Activated T-helper 9 cell treated with anti-CD3 and anti-CD28 coated beads, Interleukin-2, amount 50 U/mL, for 16 hours (primary cell): ENCODE measurements around the gene SNX27.
"Not testable (repeated sequence)": the region's sequence is repeated elsewhere in the genome, so short reads cannot be mapped to it uniquely, and the experiment has no call there.

ENCODE experiments used
- DNase-seq: peaks from one replicate; pipeline ENCODE4 v3.0.0-alpha.2; 2020; ENCODE audit warnings: low read depth

SNX27 gene

GRCh38 chr1:151611832-151612500 is at the start of gene SNX27:
TSS of gene SNX27 (plus strand) at chr1:151612050. CDS start at chr1:151612202, 152 bp downstream.
- peak; percentile 76 for DNase-seq

GRCh38 chr1:151562661-151563060 is 49.2 kb upstream of the SNX27 start:
- DNase-seq, result no peak

- DNase-seq, result no peak
Measured at GRCh38 chr1:151563376-151563775, 48.5 kb upstream of the SNX27 start.

- DNase-seq, result no peak
Measured at GRCh38 chr1:151565502-151566189, 46.2 kb upstream of the SNX27 start.

- DNase-seq, result no peak
Measured at GRCh38 chr1:151568626-151569088, 43.2 kb upstream of the SNX27 start.

- DNase-seq, result no peak
Measured at GRCh38 chr1:151570819-151571218, 41.0 kb upstream of the SNX27 start.

- no peak for DNase-seq
Measured at GRCh38 chr1:151574575-151575529, 37.0 kb upstream of the SNX27 start.

GRCh38 chr1:151577173-151577572 is 34.7 kb upstream of the SNX27 start:
- DNase-seq, result no peak

GRCh38 chr1:151578941-151579340 is 32.9 kb upstream of the SNX27 start:
- DNase-seq, result no peak

GRCh38 chr1:151579436-151580225 is 32.2 kb upstream of the SNX27 start:
- DNase-seq, result no peak

- no peak for DNase-seq
Measured at GRCh38 chr1:151581451-151581850, 30.4 kb upstream of the SNX27 start.

- DNase-seq, result no peak
Measured at GRCh38 chr1:151581921-151582320, 29.9 kb upstream of the SNX27 start.

- DNase-seq, result no peak
Measured at GRCh38 chr1:151583796-151584195, 28.1 kb upstream of the SNX27 start.

- no peak for DNase-seq
Measured at GRCh38 chr1:151584278-151584677, 27.6 kb upstream of the SNX27 start.

- DNase-seq, result no peak
Measured at GRCh38 chr1:151584780-151585179, 27.1 kb upstream of the SNX27 start.

- DNase-seq, result no peak
Measured at GRCh38 chr1:151585622-151586021, 26.2 kb upstream of the SNX27 start.

- DNase-seq, result no peak
Measured at GRCh38 chr1:151590961-151591360, 20.9 kb upstream of the SNX27 start.

GRCh38 chr1:151593730-151594129 is 18.1 kb upstream of the SNX27 start:
- no peak for DNase-seq

- peak; percentile 78 for DNase-seq
Measured at GRCh38 chr1:151594143-151594625, 17.7 kb upstream of the SNX27 start.

GRCh38 chr1:151596166-151596953 is 15.5 kb upstream of the SNX27 start:
- DNase-seq, result no peak

GRCh38 chr1:151602550-151602949 is 9.3 kb upstream of the SNX27 start:
- not testable (repeated sequence) for DNase-seq
